IMR-90 (cell line): ENCODE data around the gene FAM20A. TPM values are rescaled to one million over a fixed set of nuclear protein-coding genes. Genes with fewer than 3 reads are reported as not detected.

Source experiments
- ATAC-seq: fragments of 200-7000 bp; cut with Tn5 transposase; 2 replicates; pipeline ENCODE4 v1.9.1; 2020; ENCODE audit warnings: low read depth, mild to moderate bottlenecking, moderate library complexity
- BruUV-seq: library from RNA; stranded (reverse); fragments of 400-500 nt; replicated peaks from 2 replicates; lab custom pipeline; 2021; lab: Mats Ljungman, UMichigan
- CTCF ChIA-PET: fragments of 300-600 bp; formaldehyde crosslinking; extraction: SDS; loops from one replicate; lab custom pipeline; 2021; ENCODE audit warnings: antibody characterized with exemption; lab: Yijun Ruan, JAX
- POLR2A ChIA-PET: fragments of 300-600 bp; sonication (Branson Sonifier 250); formaldehyde crosslinking; loops from one replicate; lab custom pipeline; 2022; ENCODE audit warnings: antibody characterized with exemption; ENCODE audit not compliant: unreplicated experiment; lab: Charles Lee
- DNase-seq: peaks from one replicate; pipeline ENCODE4 v3.0.0; 2013
- H2AFZ ChIP-seq: replicated peaks from 2 replicates; pipeline ENCODE3; 2013; ENCODE audit warnings: low read length, mild to moderate bottlenecking; ENCODE audit not compliant: poor library complexity
- H2AK5ac ChIP-seq: 2 replicates; pipeline ENCODE4 v1.6.1; 2013; ENCODE audit warnings: low read depth, low read length, inconsistent platforms
- H2AK9ac ChIP-seq: replicated peaks from 2 replicates; pipeline ENCODE3; 2013; ENCODE audit warnings: mild to moderate bottlenecking, low read depth, low read length, moderate library complexity; ENCODE audit not compliant: poor library complexity
- H2BK120ac ChIP-seq: 2 replicates; pipeline ENCODE4 v1.6.1; 2013; ENCODE audit warnings: low read depth, low read length, inconsistent platforms
- H2BK15ac ChIP-seq: 3 replicates; pipeline ENCODE4 v1.6.1; 2013; ENCODE audit warnings: low read depth, low read length, inconsistent platforms
- H2BK20ac ChIP-seq: 2 replicates; pipeline ENCODE4 v1.6.1; 2013; ENCODE audit warnings: low read depth, mild to moderate bottlenecking, inconsistent platforms, low read length, moderate library complexity
- H2BK5ac ChIP-seq: 2 replicates; pipeline ENCODE4 v1.6.1; 2013; ENCODE audit warnings: mild to moderate bottlenecking, low read depth, low read length, inconsistent platforms; ENCODE audit not compliant: poor library complexity, severe bottlenecking
- H3K14ac ChIP-seq: replicated peaks from 2 replicates; pipeline ENCODE4 v1.6.1; 2013; ENCODE audit warnings: low read depth, low read length, inconsistent platforms
- H3K18ac ChIP-seq: 2 replicates; pipeline ENCODE4 v1.6.1; 2013; ENCODE audit warnings: low read depth, low read length, control low read depth
- H3K23ac ChIP-seq: 2 replicates; pipeline ENCODE4 v1.6.1; 2013; ENCODE audit warnings: low read depth, low read length, inconsistent platforms
- H3K27ac ChIP-seq: 2 replicates; pipeline ENCODE4 v1.5.1; 2013; ENCODE audit warnings: mild to moderate bottlenecking, control low read depth, low read length; ENCODE audit not compliant: insufficient read depth
- H3K27me3 ChIP-seq: 2 replicates; pipeline ENCODE4 v1.6.1; 2013; ENCODE audit warnings: low read length; ENCODE audit not compliant: control insufficient read depth, insufficient read depth
- H3K36me3 ChIP-seq: 2 replicates; pipeline ENCODE4 v1.6.1; 2013; ENCODE audit warnings: low read length, mixed read lengths; ENCODE audit not compliant: control insufficient read depth, insufficient read depth
- H3K4ac ChIP-seq: 2 replicates; pipeline ENCODE4 v1.6.1; 2013; ENCODE audit warnings: low read depth, low read length, inconsistent platforms
- H3K4me1 ChIP-seq: 2 replicates; pipeline ENCODE4 v1.6.1; 2013; ENCODE audit warnings: low read length, mixed read lengths; ENCODE audit not compliant: control insufficient read depth, insufficient read depth
- H3K4me2 ChIP-seq: 2 replicates; pipeline ENCODE4 v1.6.1; 2013; ENCODE audit warnings: low read depth, mild to moderate bottlenecking, control low read depth, low read length, moderate library complexity
- H3K4me3 ChIP-seq: 2 replicates; pipeline ENCODE4 v1.5.1; 2013; ENCODE audit warnings: low read depth, mild to moderate bottlenecking, control low read depth, low read length, moderate library complexity; ENCODE audit not compliant: insufficient read depth
- H3K56ac ChIP-seq: 2 replicates; pipeline ENCODE4 v1.6.1; 2013; ENCODE audit warnings: low read length, inconsistent platforms; ENCODE audit not compliant: insufficient read depth; ENCODE audit errors: extremely low read depth
- H3K79me1 ChIP-seq, 2 experiments: 2 replicates each; pipeline ENCODE4 v1.6.1; 2013; ENCODE audit warnings: low read length in 2 of 2, inconsistent platforms in 1 of 2, low read depth in 1 of 2
- H3K9ac ChIP-seq: 2 replicates; pipeline ENCODE4 v1.6.1; 2013; ENCODE audit warnings: low read depth, low read length, control low read depth
- H3K9me1 ChIP-seq: 2 replicates; pipeline ENCODE4 v1.6.1; 2013; ENCODE audit warnings: low read length, inconsistent platforms; ENCODE audit not compliant: insufficient read depth
- H3K9me3 ChIP-seq: 2 replicates; pipeline ENCODE4 v1.6.1; 2013; ENCODE audit warnings: low read length; ENCODE audit not compliant: control insufficient read depth, insufficient read depth
- H4K20me1 ChIP-seq: 2 replicates; pipeline ENCODE4 v1.6.1; 2013; ENCODE audit warnings: low read length, inconsistent platforms; ENCODE audit not compliant: insufficient read depth
- H4K5ac ChIP-seq: 2 replicates; pipeline ENCODE4 v1.6.1; 2013; ENCODE audit warnings: mild to moderate bottlenecking, low read depth, low read length, control low read depth
- H4K8ac ChIP-seq, 2 experiments: 2 replicates each; pipeline ENCODE4 v1.6.1; 2013; ENCODE audit warnings: low read depth in 2 of 2, low read length in 2 of 2, control low read depth in 1 of 2, inconsistent platforms in 1 of 2
- H4K91ac ChIP-seq: 2 replicates; pipeline ENCODE4 v1.6.1; 2013; ENCODE audit warnings: low read depth, low read length, inconsistent platforms; ENCODE audit not compliant: insufficient read depth
- BHLHE40 ChIP-seq: fragments of 150-350 bp; IDR thresholded peaks from 2 replicates; pipeline ENCODE4 v1.6.1; 2016; ENCODE audit warnings: mild to moderate bottlenecking, low read depth, low read length
- CHD1 ChIP-seq: IDR thresholded peaks from 2 replicates; pipeline ENCODE4 v1.6.1; 2012; ENCODE audit warnings: low read depth, low read length, improper control_type of control experiment
- FOS ChIP-seq: fragments of 150-350 bp; IDR thresholded peaks from 2 replicates; pipeline ENCODE4 v1.6.1; 2016; ENCODE audit warnings: low read depth, low read length
- MAZ ChIP-seq: IDR thresholded peaks from 2 replicates; pipeline ENCODE4 v1.6.1; 2012; ENCODE audit warnings: low read depth, mild to moderate bottlenecking, low read length, improper control_type of control experiment, moderate library complexity, borderline replicate concordance
- RAD21 ChIP-seq: IDR thresholded peaks from 2 replicates; pipeline ENCODE4 v1.6.1; 2012; ENCODE audit warnings: low read length, improper control_type of control experiment
- WGBS, 2 experiments: methylation state at CpG; one replicate each; pipeline versions ENCODE4 v1.1.5 to v1.1.7; 2013; ENCODE audit warnings: missing lambda C conversion rate in 2 of 2; ENCODE audit not compliant: insufficient read length in 1 of 2; ENCODE audit errors: extremely low coverage in 2 of 2; 5-methylcytosine and 5-hydroxymethylcytosine counted together
- dilution Hi-C: fragments of 300-500 bp; cut with HindIII; formaldehyde crosslinking; loops from one replicate; pipeline ENCODE4 v1.14.3; 2018; ENCODE audit warnings: low sequenced_read_pairs; ENCODE audit not compliant: unreplicated experiment
- in situ Hi-C: fragments of 300-500 bp; cut with MboI; formaldehyde crosslinking; loops from 3 replicates; pipeline ENCODE4 v1.14.3; 2019; ENCODE audit warnings: low sequenced_read_pairs, inconsistent platforms, mixed read lengths
- intact Hi-C: fragments of 100-400 bp; cut with micrococcal nuclease; formaldehyde crosslinking; loops from 2 replicates; pipeline ENCODE4 v1.10.0; 2022
- polyA plus RNA-seq, 3 experiments: library from polyadenylated mRNA; depleted of rRNA; stranded (reverse); fragments of >200 nt; gene quantifications; 2 replicates each; pipeline ENCODE4 v1.2.3, GENCODE V29; 2012; ENCODE audit warnings: low replicate concordance in 1 of 3
- total RNA-seq: library from RNA; depleted of rRNA; stranded (reverse); fragments of >200 nt; gene quantifications from 2 replicates; pipeline ENCODE4 v1.2.3, GENCODE V29; 2012
- TF ChIP-seq, protein P1 (sequence below): conservative IDR thresholded peaks from 2 replicates; pipeline ENCODE4 v1.5.1; 2012; ENCODE audit warnings: mild to moderate bottlenecking, low read depth, low read length, improper control_type of control experiment
- TF ChIP-seq, protein P2 (sequence below): fragments of 150-350 bp; IDR thresholded peaks from 2 replicates; pipeline ENCODE4 v1.6.1; 2017; ENCODE audit warnings: mild to moderate bottlenecking, antibody characterized with exemption, low read length, low read depth

The FAM20A gene
- total and polyA plus RNA-seq, 2 of the 4 experiments (the other 2 are of a cell fraction): not detected

DNA sequence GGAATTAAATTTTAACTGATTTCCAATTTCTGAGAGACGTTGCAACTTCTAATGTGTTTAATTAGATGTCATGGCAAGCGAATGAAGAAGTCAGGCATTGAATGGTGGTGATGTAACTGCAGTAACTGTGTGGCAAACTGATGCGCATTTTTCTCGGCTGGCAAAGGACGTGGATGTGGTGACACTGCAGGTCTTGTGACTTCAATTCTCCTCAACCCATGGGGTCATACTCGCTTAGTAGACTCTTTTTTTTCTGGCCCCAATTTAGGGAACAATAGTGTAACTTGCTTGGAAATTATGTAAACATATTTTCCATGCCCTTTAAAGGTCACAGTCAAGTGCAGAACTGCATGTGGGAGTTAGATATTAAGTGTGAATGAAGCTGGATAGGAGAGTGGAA is 1.9 kb upstream of the FAM20A start:
- Histone ChIP-seq H3K18ac (no peak overlapping the region), H3K9me3 (peaks cover 1% of the 10 kb centered on the region; the same call in 1 of the 2 replicates), H2AK9ac (no peak overlapping the region), H2AFZ (no peak overlapping the region), H3K27ac (no peak overlapping the region), H2BK20ac (no peak overlapping the region), H3K56ac (no peak overlapping the region), H3K79me1 (no peaks in the 10 kb centered on the region), H3K9ac (no peak overlapping the region), H3K4me2 (no peak overlapping the region), H4K5ac (no peak overlapping the region), H3K9me1 (no peaks in the 10 kb centered on the region), H4K8ac (no peak overlapping the region), H4K91ac (no peak overlapping the region), H3K4me3 (no peak overlapping the region), H2BK120ac (no peak overlapping the region), H2BK15ac (no peak overlapping the region), H3K23ac (no peak overlapping the region), H3K4me1 (no peaks in the 10 kb centered on the region; the same call in 1 of the 2 replicates), H3K4ac (no peak overlapping the region), H3K27me3 (peaks cover 45% of the 10 kb centered on the region), H3K14ac (no peak overlapping the region), H4K20me1 (no peaks in the 10 kb centered on the region), H3K36me3 (no peaks in the 10 kb centered on the region), H2AK5ac (no peak overlapping the region), H2BK5ac (no peak overlapping the region)
- WGBS, 2 experiments: 20% methylated on average over 1 of the region's 6 CpGs; no CpG with 5 or more reads in 1 of the 2 experiments
- intact Hi-C loops (no loop called here), in situ Hi-C loops (no loop called here), dilution Hi-C loops (no loop called here)
- BruUV-seq: no TSS peak
- no peak for DNase-seq
- CTCF ChIA-PET: no interaction called here
- no peak for TF ChIP-seq MAZ
- TF ChIP-seq, protein P1, sequence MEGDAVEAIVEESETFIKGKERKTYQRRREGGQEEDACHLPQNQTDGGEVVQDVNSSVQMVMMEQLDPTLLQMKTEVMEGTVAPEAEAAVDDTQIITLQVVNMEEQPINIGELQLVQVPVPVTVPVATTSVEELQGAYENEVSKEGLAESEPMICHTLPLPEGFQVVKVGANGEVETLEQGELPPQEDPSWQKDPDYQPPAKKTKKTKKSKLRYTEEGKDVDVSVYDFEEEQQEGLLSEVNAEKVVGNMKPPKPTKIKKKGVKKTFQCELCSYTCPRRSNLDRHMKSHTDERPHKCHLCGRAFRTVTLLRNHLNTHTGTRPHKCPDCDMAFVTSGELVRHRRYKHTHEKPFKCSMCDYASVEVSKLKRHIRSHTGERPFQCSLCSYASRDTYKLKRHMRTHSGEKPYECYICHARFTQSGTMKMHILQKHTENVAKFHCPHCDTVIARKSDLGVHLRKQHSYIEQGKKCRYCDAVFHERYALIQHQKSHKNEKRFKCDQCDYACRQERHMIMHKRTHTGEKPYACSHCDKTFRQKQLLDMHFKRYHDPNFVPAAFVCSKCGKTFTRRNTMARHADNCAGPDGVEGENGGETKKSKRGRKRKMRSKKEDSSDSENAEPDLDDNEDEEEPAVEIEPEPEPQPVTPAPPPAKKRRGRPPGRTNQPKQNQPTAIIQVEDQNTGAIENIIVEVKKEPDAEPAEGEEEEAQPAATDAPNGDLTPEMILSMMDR: no peak
- no peak for TF ChIP-seq BHLHE40
- TF ChIP-seq RAD21: no peak
- no peak for TF ChIP-seq CHD1
- TF ChIP-seq, protein P2, sequence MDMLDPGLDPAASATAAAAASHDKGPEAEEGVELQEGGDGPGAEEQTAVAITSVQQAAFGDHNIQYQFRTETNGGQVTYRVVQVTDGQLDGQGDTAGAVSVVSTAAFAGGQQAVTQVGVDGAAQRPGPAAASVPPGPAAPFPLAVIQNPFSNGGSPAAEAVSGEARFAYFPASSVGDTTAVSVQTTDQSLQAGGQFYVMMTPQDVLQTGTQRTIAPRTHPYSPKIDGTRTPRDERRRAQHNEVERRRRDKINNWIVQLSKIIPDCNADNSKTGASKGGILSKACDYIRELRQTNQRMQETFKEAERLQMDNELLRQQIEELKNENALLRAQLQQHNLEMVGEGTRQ: no peak
- no peak for TF ChIP-seq FOS
- POLR2A ChIA-PET: no interaction called here
- no peak for ATAC-seq
